GM12892 (cell line): Measurements from ENCODE around the gene FAM114A1.

Experiments
- POLR2A ChIP-seq: IDR thresholded peaks from 2 replicates; pipeline ENCODE4 v1.6.1; 2011; ENCODE audit warnings: low read depth, low read length, control low read depth
- POLR2AphosphoS5 ChIP-seq: IDR thresholded peaks from 2 replicates; pipeline ENCODE4 v1.6.1; 2011; ENCODE audit warnings: low read depth, low read length, control low read depth
- TAF1 ChIP-seq: IDR thresholded peaks from 2 replicates; pipeline ENCODE4 v1.6.1; 2011; ENCODE audit warnings: low read depth, mild to moderate bottlenecking, control low read depth, low read length, borderline replicate concordance

DNA sequence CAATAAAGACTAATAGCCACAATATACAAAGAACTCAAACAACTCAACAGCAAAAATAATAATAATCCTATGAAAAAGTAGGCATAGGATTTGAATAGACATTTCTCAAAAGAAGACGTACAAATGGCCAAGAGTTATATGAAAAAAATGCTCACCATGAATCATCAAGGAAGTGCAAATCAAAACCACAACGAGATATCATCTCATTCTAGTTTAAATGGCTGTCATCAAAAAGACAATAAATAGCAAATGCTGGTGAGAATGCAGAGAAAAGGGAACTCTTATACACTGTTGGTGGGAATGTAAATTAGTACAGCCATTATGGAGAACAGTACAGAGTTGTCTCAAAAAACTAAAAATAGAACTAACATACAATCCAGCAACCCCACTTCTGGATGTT, 29.8 kb upstream of the FAM114A1 start:
- TF ChIP-seq POLR2AphosphoS5 = no peak
- no peak for TF ChIP-seq POLR2A
- TF ChIP-seq TAF1 = no peak
